Measurements from ENCODE around the gene PEPD.

DNA sequence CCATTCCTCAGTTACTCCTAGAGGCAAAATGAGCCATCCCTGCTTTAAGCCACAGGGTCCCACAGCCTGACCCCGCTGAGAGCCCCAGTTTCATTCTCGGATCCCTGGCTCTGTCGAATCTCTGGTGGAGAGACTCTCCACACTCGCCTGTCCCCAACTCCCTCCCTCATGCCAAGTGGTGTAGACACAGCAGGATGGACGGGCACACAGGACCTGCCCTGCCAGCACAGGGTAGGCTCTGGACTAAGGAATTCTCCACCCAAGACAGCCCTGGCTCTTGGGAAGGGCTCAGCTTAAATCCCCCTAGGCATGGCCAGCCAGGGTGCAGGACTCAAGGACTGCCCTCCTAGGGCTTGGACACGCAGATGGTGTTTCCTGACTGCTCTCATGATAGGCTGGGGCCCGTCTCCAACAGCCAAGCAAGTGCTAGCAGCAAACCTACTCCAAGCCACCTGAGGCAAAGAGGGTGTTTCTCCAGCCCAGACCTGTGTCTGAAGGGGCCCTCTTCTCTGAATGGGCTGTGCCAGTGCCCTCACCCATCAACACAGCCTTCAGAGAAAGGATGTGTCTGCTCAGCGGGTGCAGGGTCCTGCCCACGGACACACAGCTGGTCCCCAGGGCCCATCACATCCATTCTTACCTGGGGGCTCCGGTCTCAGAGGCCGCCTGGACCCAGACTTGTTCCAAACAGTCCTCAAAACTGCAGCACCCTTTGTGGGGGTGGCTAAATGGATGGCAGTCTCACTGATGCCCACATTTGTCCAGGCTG, 65.3 kb downstream of the PEPD start:
- TF ChIP-seq, protein P1, sequence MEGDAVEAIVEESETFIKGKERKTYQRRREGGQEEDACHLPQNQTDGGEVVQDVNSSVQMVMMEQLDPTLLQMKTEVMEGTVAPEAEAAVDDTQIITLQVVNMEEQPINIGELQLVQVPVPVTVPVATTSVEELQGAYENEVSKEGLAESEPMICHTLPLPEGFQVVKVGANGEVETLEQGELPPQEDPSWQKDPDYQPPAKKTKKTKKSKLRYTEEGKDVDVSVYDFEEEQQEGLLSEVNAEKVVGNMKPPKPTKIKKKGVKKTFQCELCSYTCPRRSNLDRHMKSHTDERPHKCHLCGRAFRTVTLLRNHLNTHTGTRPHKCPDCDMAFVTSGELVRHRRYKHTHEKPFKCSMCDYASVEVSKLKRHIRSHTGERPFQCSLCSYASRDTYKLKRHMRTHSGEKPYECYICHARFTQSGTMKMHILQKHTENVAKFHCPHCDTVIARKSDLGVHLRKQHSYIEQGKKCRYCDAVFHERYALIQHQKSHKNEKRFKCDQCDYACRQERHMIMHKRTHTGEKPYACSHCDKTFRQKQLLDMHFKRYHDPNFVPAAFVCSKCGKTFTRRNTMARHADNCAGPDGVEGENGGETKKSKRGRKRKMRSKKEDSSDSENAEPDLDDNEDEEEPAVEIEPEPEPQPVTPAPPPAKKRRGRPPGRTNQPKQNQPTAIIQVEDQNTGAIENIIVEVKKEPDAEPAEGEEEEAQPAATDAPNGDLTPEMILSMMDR (IDR thresholded peaks at IDR 0.05): no peak
- TF ChIP-seq POLR2A (IDR thresholded peaks at IDR 0.05): no peak
